22Rv1 (cell line): ENCODE data around the gene NRXN3.

Source experiments
- CTCF ChIP-seq: fragments of 450-650 bp; IDR thresholded peaks from 2 replicates; pipeline ENCODE4 v1.5.1; 2017; ENCODE audit warnings: mild to moderate bottlenecking
- ZFX ChIP-seq: fragments of 450-650 bp; IDR thresholded peaks from 2 replicates; pipeline ENCODE4 v1.6.1; 2017; ENCODE audit warnings: antibody characterized with exemption, borderline replicate concordance

GRCh38 chr14:79175671-79176070 is 1005.5 kb downstream of the NRXN3 start:
- TF ChIP-seq CTCF: no peak
- no peak for TF ChIP-seq ZFX
